ENCODE measurements around the gene LPCAT3. TPM values are rescaled to one million over a fixed set of nuclear protein-coding genes. Genes with fewer than 3 reads are reported as not detected.

The LPCAT3 gene
- total RNA-seq, 1 donor from 2014 or later, result 18.8 TPM

DNA sequence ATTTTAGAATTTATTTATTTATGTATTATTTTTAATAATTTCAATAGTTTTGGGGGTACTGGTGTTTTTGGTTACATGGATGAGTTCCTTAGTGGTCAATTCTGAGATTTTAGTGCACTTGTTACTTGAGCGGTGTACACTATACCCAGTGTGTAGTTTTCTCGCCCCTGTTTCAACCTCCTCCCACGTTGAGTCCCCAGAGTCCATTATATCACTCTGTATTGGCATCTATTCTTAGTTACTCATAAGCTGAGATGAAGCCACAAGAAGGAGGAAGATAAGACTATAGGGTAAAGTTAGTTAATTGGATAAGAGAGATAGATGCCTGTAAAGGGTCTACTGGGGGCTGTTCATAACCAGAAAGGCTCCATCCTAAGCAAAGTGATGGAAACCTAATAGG lies 46.2 kb upstream of the LPCAT3 start:
- no peaks in the 10 kb centered on the region for H3K27me3 Mint-ChIP-seq (ENCODE audit: low read depth)
- no peak overlapping the region for H3K4me3 Mint-ChIP-seq (ENCODE audit: unreplicated experiment)
- no peaks in the 10 kb centered on the region for H3K36me3 Mint-ChIP-seq (ENCODE audit: low read depth)
- no peak for DNase-seq (ENCODE audit: low spot score)
- peaks cover 34% of the 10 kb centered on the region for H3K4me1 Mint-ChIP-seq (ENCODE audit: low read depth)
- no peaks in the 10 kb centered on the region for H3K9me3 Mint-ChIP-seq (ENCODE audit: low read depth)
- H3K27ac Mint-ChIP-seq (ENCODE audit: unreplicated experiment), result no peak overlapping the region
- TF ChIP-seq CTCF (IDR thresholded peaks at IDR 0.05), result no peak

DNA sequence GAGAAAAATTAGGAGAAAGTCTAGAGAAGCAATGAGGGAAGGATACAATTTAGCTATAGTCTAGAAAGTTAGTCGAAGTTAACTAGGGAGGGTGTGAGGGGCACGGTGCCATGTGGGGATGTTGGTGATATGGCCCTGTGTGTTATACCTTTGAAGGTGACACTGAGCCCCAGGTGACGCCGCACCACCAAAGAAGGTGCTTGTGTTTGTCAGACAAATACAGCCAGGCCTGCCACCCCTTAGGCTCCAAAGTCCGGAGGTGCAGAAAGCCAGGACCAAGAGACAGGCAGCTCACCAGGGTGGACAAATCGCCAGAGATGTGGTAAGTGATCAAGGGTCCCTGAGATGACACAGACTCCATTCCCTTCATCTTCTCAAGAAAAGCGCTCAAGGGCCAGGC lies 43.3 kb upstream of the LPCAT3 start:
- Mint-ChIP-seq H3K4me1 (ENCODE audit: low read depth) (peaks cover 19% of the 10 kb centered on the region), H3K27me3 (ENCODE audit: low read depth) (no peaks in the 10 kb centered on the region), H3K36me3 (ENCODE audit: low read depth) (no peaks in the 10 kb centered on the region), H3K4me3 (ENCODE audit: unreplicated experiment) (no peak overlapping the region), H3K27ac (ENCODE audit: unreplicated experiment) (no peak overlapping the region), H3K9me3 (ENCODE audit: low read depth) (no peaks in the 10 kb centered on the region)
- no peak for TF ChIP-seq CTCF (IDR thresholded peaks at IDR 0.05)
- no peak for DNase-seq (ENCODE audit: low spot score)

GRCh38 chr12:7061138-7061537 lies 42.9 kb upstream of the LPCAT3 start:
- H3K9me3 Mint-ChIP-seq (ENCODE audit: low read depth), result no peaks in the 10 kb centered on the region
- peaks cover 2% of the 10 kb centered on the region for H3K27me3 Mint-ChIP-seq (ENCODE audit: low read depth)
- TF ChIP-seq CTCF (IDR thresholded peaks at IDR 0.05), result no peak
- no peak for DNase-seq (ENCODE audit: low spot score)
- no peak overlapping the region for H3K4me3 Mint-ChIP-seq (ENCODE audit: unreplicated experiment)
- H3K4me1 Mint-ChIP-seq (ENCODE audit: low read depth), result peaks cover 19% of the 10 kb centered on the region
- no peak overlapping the region for H3K27ac Mint-ChIP-seq (ENCODE audit: unreplicated experiment)
- H3K36me3 Mint-ChIP-seq (ENCODE audit: low read depth), result no peaks in the 10 kb centered on the region

DNA sequence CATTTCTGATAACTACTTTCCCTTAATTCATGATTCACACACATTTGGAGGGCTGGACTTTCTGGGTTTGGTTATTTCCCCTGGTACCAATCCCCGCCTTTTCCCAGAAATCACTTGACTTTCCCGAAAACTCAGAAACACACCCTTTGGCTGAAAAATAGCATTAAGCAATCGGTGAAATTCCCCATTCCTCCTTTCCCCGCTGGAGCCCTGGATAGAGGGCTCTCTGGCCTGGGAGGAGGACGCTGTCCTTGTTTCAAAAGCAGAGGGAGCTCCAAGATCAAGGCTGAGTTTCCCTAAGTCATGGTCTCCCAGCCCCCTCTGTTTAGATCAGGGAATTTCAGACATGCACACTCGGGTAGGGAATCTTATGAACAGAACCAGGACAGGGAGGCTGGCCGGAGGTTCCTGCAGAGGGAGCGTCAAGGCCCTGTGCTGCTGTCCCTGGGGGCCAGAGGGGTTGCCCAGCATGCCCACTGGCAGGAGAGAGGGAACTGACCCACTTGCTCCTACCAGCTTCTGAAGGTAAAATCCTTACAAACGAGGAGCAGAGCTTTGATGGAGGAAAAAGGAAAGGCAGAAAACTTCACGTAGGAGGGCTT lies 42.2 kb upstream of the LPCAT3 start, which contains the start of gene C1S:
Gene C1S (plus strand): TSS at position 366 of the 602 bp plus-strand sequence. CDS start 1,195 bp downstream, outside the sequence.
- H3K36me3 Mint-ChIP-seq (ENCODE audit: low read depth), result no peaks in the 10 kb centered on the region
- peak within 1 kb of the TSS; percentile 90 for H3K27ac Mint-ChIP-seq (ENCODE audit: unreplicated experiment)
- H3K27me3 Mint-ChIP-seq (ENCODE audit: low read depth), result peaks cover 2% of the 10 kb centered on the region
- no peaks in the 10 kb centered on the region for H3K9me3 Mint-ChIP-seq (ENCODE audit: low read depth)
- H3K4me3 Mint-ChIP-seq (ENCODE audit: unreplicated experiment), result peak within 1 kb of the TSS; percentile 57
- no peak for DNase-seq (ENCODE audit: low spot score)
- H3K4me1 Mint-ChIP-seq (ENCODE audit: low read depth), result peaks cover 19% of the 10 kb centered on the region
- peak; percentile 91 for TF ChIP-seq CTCF (IDR thresholded peaks at IDR 0.05)

GRCh38 chr12:7059780-7060179 lies 41.5 kb upstream of the LPCAT3 start:
- no peaks in the 10 kb centered on the region for H3K9me3 Mint-ChIP-seq (ENCODE audit: low read depth)
- H3K36me3 Mint-ChIP-seq (ENCODE audit: low read depth), result peaks cover 1% of the 10 kb centered on the region
- peaks cover 7% of the 10 kb centered on the region for H3K27me3 Mint-ChIP-seq (ENCODE audit: low read depth)
- no peak overlapping the region for H3K4me3 Mint-ChIP-seq (ENCODE audit: unreplicated experiment)
- H3K4me1 Mint-ChIP-seq (ENCODE audit: low read depth), result peaks cover 19% of the 10 kb centered on the region
- H3K27ac Mint-ChIP-seq (ENCODE audit: unreplicated experiment), result peak overlapping the region; percentile 49
- DNase-seq (ENCODE audit: low spot score), result no peak
- no peak for TF ChIP-seq CTCF (IDR thresholded peaks at IDR 0.05)

All from chondrocyte (in vitro differentiated cells).